ENCODE measurements around the gene SHISAL2A. TPM values are rescaled to one million over a fixed set of nuclear protein-coding genes. Genes with fewer than 3 reads are reported as not detected.

The SHISAL2A gene
- total and polyA plus RNA-seq, 2 of the 13 experiments (the other 11 are each of a cell fraction or from before 2014, with no cell fraction given), result not detected

DNA sequence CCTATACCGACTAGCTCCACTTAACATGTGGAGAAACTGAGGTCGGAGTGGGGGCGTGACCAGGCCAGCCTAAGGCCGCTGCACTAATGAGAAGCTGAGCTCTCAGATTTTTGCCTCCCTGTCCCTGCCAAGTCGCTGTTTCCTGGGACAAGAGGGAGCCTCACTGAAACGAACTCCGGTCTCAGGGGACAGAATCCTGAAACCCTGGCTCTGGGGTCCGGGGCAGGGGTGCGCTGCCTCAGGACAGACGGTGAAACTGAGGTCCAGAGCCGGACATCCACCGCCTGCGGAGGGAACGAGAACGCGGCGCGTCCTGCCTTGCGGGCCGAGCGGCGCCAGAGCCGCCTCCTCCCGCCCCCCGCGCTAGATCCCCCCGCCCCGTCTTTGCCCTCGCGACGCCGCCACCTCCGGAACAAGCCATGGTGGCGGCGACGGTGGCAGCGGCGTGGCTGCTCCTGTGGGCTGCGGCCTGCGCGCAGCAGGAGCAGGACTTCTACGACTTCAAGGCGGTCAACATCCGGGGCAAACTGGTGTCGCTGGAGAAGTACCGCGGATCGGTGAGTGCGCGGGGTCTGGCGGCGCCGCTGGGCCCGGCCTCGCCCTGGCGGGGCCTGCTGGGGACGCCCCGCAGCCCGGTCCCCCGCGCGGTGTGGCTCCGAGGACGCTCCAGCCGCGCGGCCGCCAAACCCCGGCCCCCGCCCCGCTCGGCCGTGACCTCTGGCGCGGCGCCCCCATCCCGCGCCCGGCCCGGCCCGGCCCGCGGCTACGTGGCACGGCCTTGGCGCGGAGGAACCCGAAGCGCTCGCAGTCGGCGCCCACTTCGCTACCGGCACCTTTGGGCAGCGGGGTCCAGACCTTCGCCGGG, 30.7 kb upstream of the SHISAL2A start, which contains the start of gene GPX7:
Gene GPX7 (plus strand): TSS at position 381 of the 865 bp plus-strand sequence. CDS start 39 bp downstream, at position 420.
- peak within 1 kb of the TSS; percentile 30 for H3K27ac ChIP-seq (ENCODE audit: extremely low read length, insufficient read depth, low read length)
- WGBS (ENCODE audit: low lambda C conversion rate), result 70% methylated on average over 20 of the region's 97 CpGs
- ATAC-seq (peak; percentile 37), FAIRE-seq (no peak), DNase-seq (ENCODE audit: low spot score) (no peak)
- ChIA-PET POLR2A (interaction anchor here (1.5 to 1.6 kb wide), 2 partner anchors 49 to 51 kb away, joined by 7 read pairs; partner anchors contain the start of gene TUT4), CTCF (ENCODE audit: low intra/inter-chr PET ratio, low total read pairs) (no interaction called here)
- peak within 1 kb of the TSS; percentile 64 for H3K9ac ChIP-seq (ENCODE audit: insufficient read depth, low read depth, low read length)
- H3K4me3 ChIP-seq (replicated peaks in 1 of 3; ENCODE audit: insufficient read depth in 1 of 3, low read depth in 2 of 3, low read length in 3 of 3), result peak within 1 kb of the TSS; percentile 49 to 69 (median 56); a peak in 5 of 6 replicates
- H3K27me3 ChIP-seq (ENCODE audit: control insufficient read depth in 1 of 2, insufficient read depth in 2 of 2, low read length in 2 of 2), result no peaks in the 10 kb centered on the region
- no peaks in the 10 kb centered on the region for H4K20me1 ChIP-seq (ENCODE audit: insufficient read depth, low read length)
- no peaks in the 10 kb centered on the region for H3K79me2 ChIP-seq (ENCODE audit: insufficient read depth, low read length)
- no peak within 1 kb of the TSS for H2AFZ ChIP-seq (ENCODE audit: low read length)
- H3K4me1 ChIP-seq (ENCODE audit: insufficient read depth, low read length), result peaks cover 31% of the 10 kb centered on the region
- intact Hi-C loops (cut with micrococcal nuclease; ENCODE audit: unreplicated experiment) (loop anchor here (10.0 kb wide), 1 partner anchor 53 kb away; no protein-coding TSS in a partner anchor), in situ Hi-C loops (cut with HindIII; ENCODE audit: extremely low pct_ligation_motif_present, low pct_unique_long_range_greater_than_20kb) (no loop called here)
- H3K4me2 ChIP-seq (ENCODE audit: low read depth, low read length), result peak within 1 kb of the TSS; percentile 87
- BruUV-seq (replicated peaks), result no TSS peak
- H3K9me3 ChIP-seq (ENCODE audit: low read length), result no peaks in the 10 kb centered on the region
- H3K36me3 ChIP-seq (replicated peaks in 1 of 2; ENCODE audit: control insufficient read depth in 1 of 2, insufficient read depth in 2 of 2, low read length in 2 of 2), result no peaks in the 10 kb centered on the region
- TF ChIP-seq, protein P1, sequence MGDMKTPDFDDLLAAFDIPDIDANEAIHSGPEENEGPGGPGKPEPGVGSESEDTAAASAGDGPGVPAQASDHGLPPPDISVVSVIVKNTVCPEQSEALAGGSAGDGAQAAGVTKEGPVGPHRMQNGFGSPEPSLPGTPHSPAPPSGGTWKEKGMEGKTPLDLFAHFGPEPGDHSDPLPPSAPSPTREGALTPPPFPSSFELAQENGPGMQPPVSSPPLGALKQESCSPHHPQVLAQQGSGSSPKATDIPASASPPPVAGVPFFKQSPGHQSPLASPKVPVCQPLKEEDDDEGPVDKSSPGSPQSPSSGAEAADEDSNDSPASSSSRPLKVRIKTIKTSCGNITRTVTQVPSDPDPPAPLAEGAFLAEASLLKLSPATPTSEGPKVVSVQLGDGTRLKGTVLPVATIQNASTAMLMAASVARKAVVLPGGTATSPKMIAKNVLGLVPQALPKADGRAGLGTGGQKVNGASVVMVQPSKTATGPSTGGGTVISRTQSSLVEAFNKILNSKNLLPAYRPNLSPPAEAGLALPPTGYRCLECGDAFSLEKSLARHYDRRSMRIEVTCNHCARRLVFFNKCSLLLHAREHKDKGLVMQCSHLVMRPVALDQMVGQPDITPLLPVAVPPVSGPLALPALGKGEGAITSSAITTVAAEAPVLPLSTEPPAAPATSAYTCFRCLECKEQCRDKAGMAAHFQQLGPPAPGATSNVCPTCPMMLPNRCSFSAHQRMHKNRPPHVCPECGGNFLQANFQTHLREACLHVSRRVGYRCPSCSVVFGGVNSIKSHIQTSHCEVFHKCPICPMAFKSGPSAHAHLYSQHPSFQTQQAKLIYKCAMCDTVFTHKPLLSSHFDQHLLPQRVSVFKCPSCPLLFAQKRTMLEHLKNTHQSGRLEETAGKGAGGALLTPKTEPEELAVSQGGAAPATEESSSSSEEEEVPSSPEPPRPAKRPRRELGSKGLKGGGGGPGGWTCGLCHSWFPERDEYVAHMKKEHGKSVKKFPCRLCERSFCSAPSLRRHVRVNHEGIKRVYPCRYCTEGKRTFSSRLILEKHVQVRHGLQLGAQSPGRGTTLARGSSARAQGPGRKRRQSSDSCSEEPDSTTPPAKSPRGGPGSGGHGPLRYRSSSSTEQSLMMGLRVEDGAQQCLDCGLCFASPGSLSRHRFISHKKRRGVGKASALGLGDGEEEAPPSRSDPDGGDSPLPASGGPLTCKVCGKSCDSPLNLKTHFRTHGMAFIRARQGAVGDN (CRISPR knock-in tag; IDR thresholded peaks at IDR 0.05), result peak; percentile 72
- peak; percentile 35 for TF ChIP-seq HNRNPLL (IDR thresholded peaks at IDR 0.05; ENCODE audit: low read depth, low read length, poor library complexity, severe bottlenecking)
- TF ChIP-seq ZNF644 (CRISPR knock-in tag; IDR thresholded peaks at IDR 0.05; ENCODE audit: low read depth), result no peak
- peak; percentile 73 for TF ChIP-seq PHF8 (CRISPR knock-in tag; IDR thresholded peaks at IDR 0.05)
- TF ChIP-seq, protein P2, sequence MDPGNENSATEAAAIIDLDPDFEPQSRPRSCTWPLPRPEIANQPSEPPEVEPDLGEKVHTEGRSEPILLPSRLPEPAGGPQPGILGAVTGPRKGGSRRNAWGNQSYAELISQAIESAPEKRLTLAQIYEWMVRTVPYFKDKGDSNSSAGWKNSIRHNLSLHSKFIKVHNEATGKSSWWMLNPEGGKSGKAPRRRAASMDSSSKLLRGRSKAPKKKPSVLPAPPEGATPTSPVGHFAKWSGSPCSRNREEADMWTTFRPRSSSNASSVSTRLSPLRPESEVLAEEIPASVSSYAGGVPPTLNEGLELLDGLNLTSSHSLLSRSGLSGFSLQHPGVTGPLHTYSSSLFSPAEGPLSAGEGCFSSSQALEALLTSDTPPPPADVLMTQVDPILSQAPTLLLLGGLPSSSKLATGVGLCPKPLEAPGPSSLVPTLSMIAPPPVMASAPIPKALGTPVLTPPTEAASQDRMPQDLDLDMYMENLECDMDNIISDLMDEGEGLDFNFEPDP (CRISPR knock-in tag; conservative IDR thresholded peaks at IDR 0.05), result 0 out of 2 replicates have a peak, but pooled peaks have one; percentile 78
- peak; percentile 69 for TF ChIP-seq GABPB1 (CRISPR knock-in tag; IDR thresholded peaks at IDR 0.05)
- no peak for TF ChIP-seq ZNF121 (CRISPR knock-in tag; IDR thresholded peaks at IDR 0.05)
- TF ChIP-seq ARHGAP35 (CRISPR knock-in tag; IDR thresholded peaks at IDR 0.05; ENCODE audit: borderline replicate concordance), result no peak
- TF ChIP-seq, protein P3, sequence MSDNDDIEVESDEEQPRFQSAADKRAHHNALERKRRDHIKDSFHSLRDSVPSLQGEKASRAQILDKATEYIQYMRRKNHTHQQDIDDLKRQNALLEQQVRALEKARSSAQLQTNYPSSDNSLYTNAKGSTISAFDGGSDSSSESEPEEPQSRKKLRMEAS (IDR thresholded peaks at IDR 0.05), result peak; percentile 47
- TF ChIP-seq ZMYM3 (CRISPR knock-in tag; IDR thresholded peaks at IDR 0.05), result no peak
- 0 out of 2 replicates have a peak, but pooled peaks have one; percentile 48 for TF ChIP-seq BORCS8-MEF2B (CRISPR knock-in tag; IDR thresholded peaks at IDR 0.05)
- TF ChIP-seq MYC (CRISPR knock-in tag; IDR thresholded peaks at IDR 0.05; ENCODE audit: borderline replicate concordance), result 0 out of 2 replicates have a peak, but pooled peaks have one; percentile 14
- TF ChIP-seq YEATS4 (CRISPR knock-in tag; IDR thresholded peaks at IDR 0.05; ENCODE audit: borderline replicate concordance), result peak; percentile 33; the same call in 1 of the 2 replicates

Data from HepG2 (cell line).